Mammary epithelial cell (primary cell): ENCODE data around the gene ITGB8.

Source experiments
- CTCF ChIP-seq, 2 donors: IDR thresholded peaks in 1 of 2; conservative IDR thresholded peaks in 1 of 2; 2 replicates each; pipeline ENCODE4 v1.5.1; 2011 to 2012; ENCODE audit warnings: inconsistent platforms in 2 of 2, low read length in 2 of 2, mild to moderate bottlenecking in 2 of 2, control low read depth in 1 of 2, low read depth in 1 of 2; ENCODE audit not compliant: insufficient read depth in 1 of 2; ENCODE audit errors: extremely low read depth in 1 of 2
- EZH2 ChIP-seq: IDR thresholded peaks from 2 replicates; pipeline ENCODE4 v1.6.1; 2012; ENCODE audit warnings: low read length, inconsistent platforms, borderline replicate concordance

- TF ChIP-seq CTCF (conservative IDR thresholded peaks at IDR 0.05 in 1 of 2, IDR thresholded peaks at IDR 0.05 in 1 of 2; ENCODE audit: extremely low read depth in 1 of 2, insufficient read depth in 1 of 2, low read depth in 1 of 2, low read length in 2 of 2) (no peak), EZH2 (no peak)
Observed at GRCh38 chr7:20409961-20410360, 79.3 kb downstream of the ITGB8 start.
